HepG2 (cell line): ENCODE results near the gene GPR4. TPM values are rescaled to one million over a fixed set of nuclear protein-coding genes. Genes with fewer than 3 reads are reported as not detected.

Experiments used
- ATAC-seq: fragments of 200-7000 bp; cut with Tn5 transposase; 3 replicates; pipeline ENCODE4 v1.9.1; 2020; ENCODE audit warnings: mild to moderate bottlenecking, moderate library complexity
- BruUV-seq: library from RNA; stranded (reverse); fragments of 400-500 nt; replicated peaks from 2 replicates; lab custom pipeline; 2021; lab: Mats Ljungman, UMichigan
- CTCF ChIA-PET: fragments of 300-600 bp; formaldehyde crosslinking; extraction: SDS; loops from one replicate; lab custom pipeline; 2021; ENCODE audit warnings: low total read pairs, inconsistent platforms, low intra/inter-chr PET ratio; lab: Yijun Ruan, JAX
- POLR2A ChIA-PET: fragments of 350-600 bp; sonication (Branson Sonifier 250); formaldehyde crosslinking; loops from one replicate; lab custom pipeline; 2020; ENCODE audit warnings: antibody characterized with exemption, inconsistent platforms; lab: Yijun Ruan, JAX
- DNase-seq: peaks from one replicate; pipeline ENCODE4 v3.0.0-alpha.2; 2015; ENCODE audit warnings: low spot score
- FAIRE-seq: peaks from 3 replicates; lab custom pipeline; 2011; peaks lifted over from hg19 to GRCh38; lab: Jason Lieb, UNC
- H2AFZ ChIP-seq: one replicate; pipeline ENCODE4 v1.6.1; 2011; ENCODE audit warnings: low read length, inconsistent platforms
- H3K27ac ChIP-seq: fragments of 300-600 bp; 3 replicates; pipeline ENCODE4 v1.8.0; 2011; ENCODE audit warnings: mixed run types, mild to moderate bottlenecking, mixed read lengths, low read length, inconsistent platforms; ENCODE audit not compliant: insufficient read depth; ENCODE audit errors: extremely low read length
- H3K27me3 ChIP-seq, 2 experiments: fragments of 200-600 bp in 1 of 2; 2 replicates in 1 of 2; 3 replicates in 1 of 2; pipeline versions ENCODE4 v1.6.0 to v1.8.0; 2011; ENCODE audit warnings: low read length in 2 of 2, mild to moderate bottlenecking in 2 of 2, moderate library complexity in 2 of 2, inconsistent platforms in 1 of 2; ENCODE audit not compliant: insufficient read depth in 2 of 2, control insufficient read depth in 1 of 2
- H3K36me3 ChIP-seq, 2 experiments: fragments of 200-600 bp in 1 of 2; replicated peaks in 1 of 2; 2 replicates in 1 of 2; 3 replicates in 1 of 2; pipeline versions ENCODE4 v1.5.1 to v1.8.0; 2011; ENCODE audit warnings: low read length in 2 of 2, inconsistent platforms in 1 of 2; ENCODE audit not compliant: insufficient read depth in 2 of 2, control insufficient read depth in 1 of 2
- H3K4me1 ChIP-seq: 2 replicates; pipeline ENCODE4 v1.5.1; 2012; ENCODE audit warnings: low read length, inconsistent platforms; ENCODE audit not compliant: insufficient read depth
- H3K4me2 ChIP-seq: 2 replicates; pipeline ENCODE4 v1.6.0; 2011; ENCODE audit warnings: low read depth, low read length, inconsistent platforms
- H3K4me3 ChIP-seq, 3 experiments: fragments of 200-600 bp in 1 of 3; sonication (generic), shearing (Covaris generic) in 1 of 3; replicated peaks in 1 of 3; 2 replicates each; pipeline ENCODE4 v1.5.1; 2011 to 2016; ENCODE audit warnings: low read length in 3 of 3, inconsistent platforms in 2 of 3, low read depth in 2 of 3, mild to moderate bottlenecking in 2 of 3, control low read depth in 1 of 3, mixed read lengths in 1 of 3; ENCODE audit not compliant: insufficient read depth in 1 of 3
- H3K79me2 ChIP-seq: one replicate; pipeline ENCODE4 v1.6.1; 2011; ENCODE audit warnings: low read length, inconsistent platforms; ENCODE audit not compliant: insufficient read depth
- H3K9ac ChIP-seq: 2 replicates; pipeline ENCODE4 v1.6.0; 2011; ENCODE audit warnings: mild to moderate bottlenecking, low read depth, low read length, inconsistent platforms; ENCODE audit not compliant: insufficient read depth
- H3K9me3 ChIP-seq: 2 replicates; pipeline ENCODE4 v1.5.1; 2012; ENCODE audit warnings: mild to moderate bottlenecking, low read length
- H4K20me1 ChIP-seq: 2 replicates; pipeline ENCODE4 v1.6.0; 2011; ENCODE audit warnings: inconsistent platforms, mild to moderate bottlenecking, low read length, moderate library complexity; ENCODE audit not compliant: insufficient read depth
- BHLHE40 ChIP-seq: IDR thresholded peaks from 2 replicates; pipeline ENCODE4 v1.6.1; 2011; ENCODE audit warnings: low read length, improper control_type of control experiment
- GZF1 ChIP-seq: sonication (generic); formaldehyde crosslinking; IDR thresholded peaks from 2 replicates; pipeline ENCODE4 v1.5.1; 2020; ENCODE audit warnings: mild to moderate bottlenecking, missing genetic modification reagents
- KLF15 ChIP-seq: sonication (generic); formaldehyde crosslinking; IDR thresholded peaks from 2 replicates; pipeline ENCODE4 v1.8.1; 2023; ENCODE audit warnings: borderline replicate concordance, mild to moderate bottlenecking, inconsistent platforms, missing genetic modification reagents, mixed read lengths
- MAFF ChIP-seq: IDR thresholded peaks from 2 replicates; pipeline ENCODE4 v1.6.1; 2011; ENCODE audit warnings: low read depth, low read length, improper control_type of control experiment
- NCOR1 ChIP-seq: fragments of 200-600 bp; sonication (generic); IDR thresholded peaks from 2 replicates; pipeline ENCODE4 v1.7.0; 2017; ENCODE audit warnings: antibody characterized with exemption, low read length, borderline replicate concordance
- PHF20 ChIP-seq: sonication (generic); formaldehyde crosslinking; IDR thresholded peaks from 2 replicates; pipeline ENCODE4 v1.5.0; 2020; ENCODE audit warnings: mild to moderate bottlenecking, missing genetic modification reagents
- PHF8 ChIP-seq: sonication (generic); formaldehyde crosslinking; IDR thresholded peaks from 2 replicates; pipeline ENCODE4 v1.5.0; 2020; ENCODE audit warnings: missing genetic modification reagents
- RARA ChIP-seq: IDR thresholded peaks from 2 replicates; pipeline ENCODE4 v1.6.1; 2016; ENCODE audit warnings: missing genetic modification reagents, missing compliant biosample characterization
- ZBTB33 ChIP-seq: sonication (generic); formaldehyde crosslinking; IDR thresholded peaks from 2 replicates; pipeline ENCODE4 v1.4.0; 2020; ENCODE audit warnings: missing genetic modification reagents
- ZNF160 ChIP-seq: sonication (generic); formaldehyde crosslinking; IDR thresholded peaks from 2 replicates; pipeline ENCODE4 v1.8.0; 2022; ENCODE audit warnings: mild to moderate bottlenecking, inconsistent platforms, missing genetic modification reagents
- ZNF264 ChIP-seq: sonication (generic); formaldehyde crosslinking; IDR thresholded peaks from 2 replicates; pipeline ENCODE4 v1.4.0; 2020; ENCODE audit warnings: missing genetic modification reagents
- ZNF331 ChIP-seq: sonication (generic); formaldehyde crosslinking; IDR thresholded peaks from 2 replicates; pipeline ENCODE4 v1.4.0; 2020; ENCODE audit warnings: missing genetic modification reagents
- ZNF530 ChIP-seq: sonication (generic); formaldehyde crosslinking; IDR thresholded peaks from 2 replicates; pipeline ENCODE4 v1.5.0; 2020; ENCODE audit warnings: low read depth, mild to moderate bottlenecking, missing genetic modification reagents
- ZNF589 ChIP-seq: sonication (generic); formaldehyde crosslinking; conservative IDR thresholded peaks from 2 replicates; pipeline ENCODE4 v1.8.0; 2022; ENCODE audit warnings: mild to moderate bottlenecking, moderate library complexity, missing genetic modification reagents
- ZNF713 ChIP-seq: sonication (generic); formaldehyde crosslinking; IDR thresholded peaks from 2 replicates; pipeline ENCODE4 v1.4.0; 2020; ENCODE audit warnings: mild to moderate bottlenecking, missing genetic modification reagents
- WGBS: methylation state at CpG from one replicate; pipeline ENCODE4 v1.1.6; 2017; ENCODE audit warnings: low lambda C conversion rate; 5-methylcytosine and 5-hydroxymethylcytosine counted together
- in situ Hi-C: cut with HindIII; loops from 2 replicates; pipeline ENCODE4 v1.10.0; 2017; ENCODE audit warnings: low pct_unique_long_range_greater_than_20kb; ENCODE audit not compliant: extremely low pct_ligation_motif_present
- intact Hi-C: fragments of 100-400 bp; cut with micrococcal nuclease; formaldehyde crosslinking; loops from one replicate; pipeline ENCODE4 v1.10.0; 2022; ENCODE audit not compliant: unreplicated experiment
- polyA plus RNA-seq, 8 experiments: library from polyadenylated mRNA; depleted of rRNA in 3 of 8; stranded (reverse) in 7 of 8; unstranded in 1 of 8; fragments of >200 nt; fragmentation: Illumina TruSeq in 4 of 8; extraction: Trizol in 4 of 8; gene quantifications; 2 replicates each; pipeline versions ENCODE4 v1.2.1 to v1.2.3, GENCODE V29; 2011 to 2016; ENCODE audit warnings: low read depth in 4 of 8, missing spikeins in 1 of 8, mixed read lengths in 1 of 8; ENCODE audit not compliant: insufficient read depth in 1 of 8
- total RNA-seq, 5 experiments: library from RNA; depleted of rRNA; stranded (reverse); fragments of >200 nt; fragmentation: Illumina TruSeq; extraction: Trizol; gene quantifications; 2 replicates each; pipeline ENCODE4 v1.2.3, GENCODE V29; 2016; ENCODE audit warnings: low read depth in 1 of 5
- TF ChIP-seq, protein P1 (sequence below): IDR thresholded peaks from 2 replicates; pipeline ENCODE4 v1.6.1; 2016

GPR4 gene
- total and polyA plus RNA-seq, 2 of the 13 experiments (the other 11 are each of a cell fraction or from before 2014, with no cell fraction given), result 0.15 TPM; not detected in 1

GRCh38 chr19:45621389-45621788 is 19.4 kb upstream of the GPR4 start:
- ATAC-seq, result no peak; the same call in 2 of the 3 replicates
- H3K79me2 ChIP-seq, result no peaks in the 10 kb centered on the region
- no peak overlapping the region for H3K9ac ChIP-seq
- no peak overlapping the region for H2AFZ ChIP-seq
- no peaks in the 10 kb centered on the region for H4K20me1 ChIP-seq
- over 99% methylated on average over 15 of the region's 17 CpGs for WGBS
- no peaks in the 10 kb centered on the region for H3K9me3 ChIP-seq
- intact Hi-C loops (no loop called here), in situ Hi-C loops (no loop called here)
- no peak for DNase-seq
- ChIA-PET POLR2A (no interaction called here), CTCF (no interaction called here)
- no peaks in the 10 kb centered on the region; a peak in 1 of 5 replicates for H3K27me3 ChIP-seq
- H3K4me3 ChIP-seq, result no peak overlapping the region
- no peak overlapping the region for H3K4me2 ChIP-seq
- BruUV-seq, result no TSS peak
- no peak for FAIRE-seq
- no peak for TF ChIP-seq ZNF160 (CRISPR knock-in tag)
- TF ChIP-seq ZNF331, result no peak
- no peak for TF ChIP-seq ZNF589 (CRISPR knock-in tag)
- no peak for TF ChIP-seq PHF8 (CRISPR knock-in tag)
- TF ChIP-seq, protein P1, sequence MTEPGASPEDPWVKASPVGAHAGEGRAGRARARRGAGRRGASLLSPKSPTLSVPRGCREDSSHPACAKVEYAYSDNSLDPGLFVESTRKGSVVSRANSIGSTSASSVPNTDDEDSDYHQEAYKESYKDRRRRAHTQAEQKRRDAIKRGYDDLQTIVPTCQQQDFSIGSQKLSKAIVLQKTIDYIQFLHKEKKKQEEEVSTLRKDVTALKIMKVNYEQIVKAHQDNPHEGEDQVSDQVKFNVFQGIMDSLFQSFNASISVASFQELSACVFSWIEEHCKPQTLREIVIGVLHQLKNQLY (CRISPR knock-in tag), result no peak
- no peak for TF ChIP-seq RARA (CRISPR knock-in tag)
- no peak for TF ChIP-seq NCOR1
- TF ChIP-seq ZNF264 (CRISPR knock-in tag), result no peak
- no peak for TF ChIP-seq PHF20 (CRISPR knock-in tag)
- no peak for TF ChIP-seq KLF15 (CRISPR knock-in tag)
- no peak for TF ChIP-seq GZF1 (CRISPR knock-in tag)
- TF ChIP-seq ZNF530 (CRISPR knock-in tag), result no peak
- no peak for TF ChIP-seq MAFF
- no peak for TF ChIP-seq ZNF713 (CRISPR knock-in tag)
- no peak for TF ChIP-seq BHLHE40
- TF ChIP-seq ZBTB33 (CRISPR knock-in tag), result no peak
- peaks cover 2 to 5% of the 10 kb centered on the region in 2 experiments; a peak in 2 of 5 replicates for H3K36me3 ChIP-seq
- H3K4me1 ChIP-seq, result no peaks in the 10 kb centered on the region
- H3K27ac ChIP-seq, result no peak overlapping the region
